ENCODE data around the gene TSKS. TPM values are rescaled to one million over a fixed set of nuclear protein-coding genes. Genes with fewer than 3 reads are reported as not detected.

Gene TSKS
- total RNA-seq, 2 experiments from 2014 or later: not detected

DNA sequence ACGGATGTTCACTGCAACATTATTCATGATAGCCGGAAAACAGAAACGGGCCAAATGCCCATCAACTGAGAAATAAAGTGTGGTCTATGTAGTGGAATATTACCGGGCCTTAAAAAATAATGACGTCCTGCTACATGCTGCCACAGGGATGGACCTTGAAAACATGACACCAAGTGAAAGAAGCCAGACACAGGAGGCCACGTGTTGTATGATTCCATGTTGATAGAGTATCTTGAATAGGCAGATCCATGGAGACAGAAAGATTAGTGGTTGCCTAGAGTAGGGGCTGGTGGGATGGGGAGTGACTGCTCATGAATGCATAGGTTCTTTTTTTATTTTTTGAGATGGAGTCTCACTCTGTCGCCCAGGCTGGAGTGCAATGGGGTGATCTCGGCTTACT, 7.4 kb upstream of the TSKS start:
- H3K4me3 ChIP-seq (ENCODE audit: low read depth, low read length, poor library complexity, severe bottlenecking): no peak overlapping the region
- intact Hi-C loops (cut with micrococcal nuclease; ENCODE audit: unreplicated experiment): no loop called here
- no peaks in the 10 kb centered on the region for H3K9me3 ChIP-seq (ENCODE audit: low read length)
- no TSS peak for BruUV-seq (replicated peaks)
- H4K20me1 ChIP-seq (ENCODE audit: insufficient read depth, low read length): peaks cover 3% of the 10 kb centered on the region; the same call in 1 of the 2 replicates
- peaks cover 11% of the 10 kb centered on the region; the same call in 1 of the 2 replicates for H3K79me2 ChIP-seq (ENCODE audit: insufficient read depth, low read depth, low read length)
- no peak overlapping the region for H2AFZ ChIP-seq (ENCODE audit: low read length)
- TF ChIP-seq EZH2phosphoT487 (IDR thresholded peaks at IDR 0.05; ENCODE audit: borderline replicate concordance, low read depth, low read length): no peak
- no peak for TF ChIP-seq CTCF (conservative IDR thresholded peaks at IDR 0.05; ENCODE audit: low read length)
- CTCF ChIA-PET (ENCODE audit: unreplicated experiment): no interaction called here
- H3K4me1 ChIP-seq (ENCODE audit: insufficient read depth, low read length, poor library complexity, severe bottlenecking): peaks cover 18% of the 10 kb centered on the region
- DNase-seq (ENCODE audit: low spot score): no peak
- POLR2A ChIA-PET: no interaction called here
- no peak overlapping the region for H3K4me2 ChIP-seq (ENCODE audit: low read length)
- no peak overlapping the region for H3K27ac ChIP-seq (ENCODE audit: low read depth, low read length, poor library complexity, severe bottlenecking)
- no peaks in the 10 kb centered on the region for H3K9me2 ChIP-seq (ENCODE audit: insufficient read depth, low read length)
- no peaks in the 10 kb centered on the region; the same call in 1 of the 2 replicates for H3K36me3 ChIP-seq (ENCODE audit: insufficient read depth, low read length)

DNA sequence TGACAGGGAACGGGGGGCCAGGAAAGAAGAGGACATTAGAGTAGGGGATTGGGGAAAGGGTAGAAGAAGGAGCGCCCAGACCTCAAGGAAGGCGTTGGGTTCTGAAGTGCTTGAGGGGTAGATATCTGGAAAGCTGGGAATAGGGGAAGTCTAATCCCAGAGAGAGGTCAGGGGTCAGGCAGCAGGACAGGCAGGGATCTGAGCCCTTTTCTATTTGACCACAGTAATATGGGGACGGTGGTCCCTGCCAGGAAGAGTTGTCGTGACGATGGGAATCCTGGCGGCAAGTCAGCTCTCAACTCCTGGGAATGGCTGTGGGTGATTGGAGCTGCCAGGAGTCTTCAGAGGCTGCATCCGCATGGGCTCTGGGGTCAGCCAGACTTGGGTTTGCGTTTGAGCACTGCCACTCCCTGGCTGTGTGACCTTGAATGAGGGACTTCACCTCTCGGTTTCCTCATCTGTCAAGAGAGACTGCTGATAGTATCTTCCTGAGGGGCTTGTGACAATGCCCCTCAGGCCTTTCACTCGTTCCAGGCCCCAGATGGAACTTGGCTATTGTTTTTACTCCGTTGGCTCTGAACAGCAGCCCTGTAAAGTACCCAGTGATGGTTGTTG, 5.0 kb upstream of the TSKS start:
- Histone ChIP-seq H3K79me2 (ENCODE audit: insufficient read depth, low read depth, low read length) (peaks cover 11% of the 10 kb centered on the region; the same call in 1 of the 2 replicates), H4K20me1 (ENCODE audit: insufficient read depth, low read length) (peaks cover 3% of the 10 kb centered on the region; the same call in 1 of the 2 replicates), H3K9me2 (ENCODE audit: insufficient read depth, low read length) (no peaks in the 10 kb centered on the region), H3K9me3 (ENCODE audit: low read length) (no peaks in the 10 kb centered on the region), H3K36me3 (ENCODE audit: insufficient read depth, low read length) (no peaks in the 10 kb centered on the region; the same call in 1 of the 2 replicates), H3K4me3 (ENCODE audit: low read depth, low read length, poor library complexity, severe bottlenecking) (peak overlapping the region; percentile 98), H3K4me2 (ENCODE audit: low read length) (peak overlapping the region; percentile 72), H3K27ac (ENCODE audit: low read depth, low read length, poor library complexity, severe bottlenecking) (no peak overlapping the region), H2AFZ (ENCODE audit: low read length) (no peak overlapping the region), H3K4me1 (ENCODE audit: insufficient read depth, low read length, poor library complexity, severe bottlenecking) (peaks cover 21% of the 10 kb centered on the region)
- BruUV-seq (replicated peaks): no TSS peak
- no peak for DNase-seq (ENCODE audit: low spot score)
- intact Hi-C loops (cut with micrococcal nuclease; ENCODE audit: unreplicated experiment): loop anchor here (10.0 kb wide), 1 partner anchor 273 kb away; the partner anchor contains the start of gene RPS11
- ChIA-PET POLR2A (interaction anchor here (1.1 kb wide), 1 partner anchor 22 kb away, joined by 3 read pairs; no protein-coding TSS in a partner anchor), CTCF (ENCODE audit: unreplicated experiment) (no interaction called here)
- TF ChIP-seq CTCF (conservative IDR thresholded peaks at IDR 0.05; ENCODE audit: low read length): no peak
- TF ChIP-seq EZH2phosphoT487 (IDR thresholded peaks at IDR 0.05; ENCODE audit: borderline replicate concordance, low read depth, low read length): no peak

DNA sequence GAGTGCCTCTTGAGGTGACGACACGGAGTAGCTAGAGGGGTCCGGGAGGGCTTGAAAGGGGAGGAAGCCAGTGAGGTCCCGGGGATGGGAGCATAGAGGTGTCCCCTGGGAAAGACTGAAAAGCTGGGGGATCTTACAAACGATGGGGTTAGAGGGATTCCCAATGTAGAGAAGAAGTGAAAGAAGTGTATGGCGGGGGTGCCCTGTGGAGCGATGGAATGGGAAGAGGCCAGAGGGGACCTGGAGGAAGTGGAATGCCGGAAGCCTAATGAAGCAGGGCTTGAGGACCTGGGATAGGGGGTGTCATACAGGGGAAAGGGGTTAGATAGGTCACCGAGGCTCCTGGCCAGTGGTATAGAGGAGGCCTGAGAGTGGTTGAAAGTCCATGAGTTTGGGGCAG, 4.3 kb upstream of the TSKS start:
- Histone ChIP-seq H3K9me2 (ENCODE audit: insufficient read depth, low read length) (no peaks in the 10 kb centered on the region), H3K79me2 (ENCODE audit: insufficient read depth, low read depth, low read length) (peaks cover 11% of the 10 kb centered on the region; the same call in 1 of the 2 replicates), H3K4me1 (ENCODE audit: insufficient read depth, low read length, poor library complexity, severe bottlenecking) (peaks cover 21% of the 10 kb centered on the region), H3K36me3 (ENCODE audit: insufficient read depth, low read length) (no peaks in the 10 kb centered on the region; the same call in 1 of the 2 replicates), H3K4me2 (ENCODE audit: low read length) (peak overlapping the region; percentile 72), H4K20me1 (ENCODE audit: insufficient read depth, low read length) (peaks cover 3% of the 10 kb centered on the region; the same call in 1 of the 2 replicates), H2AFZ (ENCODE audit: low read length) (peak overlapping the region; percentile 42; the same call in 1 of the 2 replicates), H3K27ac (ENCODE audit: low read depth, low read length, poor library complexity, severe bottlenecking) (peak overlapping the region; percentile 28), H3K4me3 (ENCODE audit: low read depth, low read length, poor library complexity, severe bottlenecking) (peak overlapping the region; percentile 98), H3K9me3 (ENCODE audit: low read length) (no peaks in the 10 kb centered on the region)
- no TSS peak for BruUV-seq (replicated peaks)
- no peak for DNase-seq (ENCODE audit: low spot score)
- CTCF ChIA-PET (ENCODE audit: unreplicated experiment): interaction anchor here (0.6 to 0.7 kb wide), 2 partner anchors 86 to 1330 kb away, joined by 4 to 5 read pairs; no protein-coding TSS in a partner anchor
- TF ChIP-seq CTCF (conservative IDR thresholded peaks at IDR 0.05; ENCODE audit: low read length): no peak
- TF ChIP-seq EZH2phosphoT487 (IDR thresholded peaks at IDR 0.05; ENCODE audit: borderline replicate concordance, low read depth, low read length): no peak
- intact Hi-C loops (cut with micrococcal nuclease; ENCODE audit: unreplicated experiment): loop anchor here (10.0 kb wide), 1 partner anchor 273 kb away; the partner anchor contains the start of gene RPS11
- POLR2A ChIA-PET: interaction anchor here (1.1 kb wide), 1 partner anchor 21 kb away, joined by 3 read pairs; no protein-coding TSS in a partner anchor

Data from OCI-LY7 (cell line).